22Rv1 (cell line): ENCODE measurements around the gene DNAH3.

Source experiments
- H3K27ac ChIP-seq: fragments of 450-650 bp; 2 replicates; pipeline ENCODE4 v1.5.1; 2017
- ZFX ChIP-seq: fragments of 450-650 bp; IDR thresholded peaks from 2 replicates; pipeline ENCODE4 v1.6.1; 2017; ENCODE audit warnings: antibody characterized with exemption, borderline replicate concordance
- TF ChIP-seq, protein P1 (sequence below): fragments of 450-650 bp; IDR thresholded peaks from 2 replicates; pipeline ENCODE4 v1.5.1; 2017; ENCODE audit warnings: mild to moderate bottlenecking

Gene DNAH3

DNA sequence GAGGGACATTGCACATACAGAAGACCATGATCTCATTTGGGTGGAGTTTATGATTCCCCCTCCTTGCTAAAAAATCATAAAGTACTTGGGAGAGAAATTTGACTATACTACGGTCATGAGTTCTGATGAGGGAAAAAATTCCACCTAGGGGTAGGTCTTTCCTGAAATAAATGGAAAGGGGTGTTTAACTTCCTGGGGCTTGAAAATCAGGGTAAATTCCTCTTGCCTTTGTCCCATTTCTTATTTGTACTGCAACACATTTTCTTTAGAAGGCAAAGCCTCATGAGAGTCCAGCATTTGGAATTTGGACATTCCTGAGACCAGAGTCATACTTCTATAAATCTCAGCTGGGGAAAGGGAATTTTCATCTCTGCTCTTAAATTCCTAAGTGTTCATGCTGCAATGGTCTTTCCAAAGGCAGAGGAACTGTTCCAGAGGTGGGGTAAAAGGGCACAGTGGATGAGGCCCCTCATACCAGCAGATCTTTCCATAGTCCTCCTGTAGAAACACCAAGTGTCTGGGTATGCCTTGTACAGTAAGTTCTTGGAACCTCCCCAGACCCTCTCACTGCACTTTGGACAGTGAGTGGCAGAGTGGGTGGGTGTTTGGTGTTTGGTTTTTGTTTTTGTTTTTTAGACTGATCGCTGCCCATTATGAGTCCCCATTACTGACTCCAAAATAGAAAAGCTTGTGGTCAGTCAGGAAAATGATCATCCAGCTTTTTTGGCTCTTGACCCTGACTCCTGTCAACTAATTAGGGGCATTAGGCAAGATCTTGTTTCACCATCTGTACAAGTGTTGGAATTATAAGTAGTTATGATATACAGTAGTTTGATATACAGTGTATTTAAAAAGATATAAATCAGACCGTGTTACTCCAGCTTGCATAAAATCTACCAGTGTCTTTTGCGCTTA, 244.0 kb downstream of the DNAH3 start:
- no peak overlapping the region for H3K27ac ChIP-seq
- TF ChIP-seq, protein P1, sequence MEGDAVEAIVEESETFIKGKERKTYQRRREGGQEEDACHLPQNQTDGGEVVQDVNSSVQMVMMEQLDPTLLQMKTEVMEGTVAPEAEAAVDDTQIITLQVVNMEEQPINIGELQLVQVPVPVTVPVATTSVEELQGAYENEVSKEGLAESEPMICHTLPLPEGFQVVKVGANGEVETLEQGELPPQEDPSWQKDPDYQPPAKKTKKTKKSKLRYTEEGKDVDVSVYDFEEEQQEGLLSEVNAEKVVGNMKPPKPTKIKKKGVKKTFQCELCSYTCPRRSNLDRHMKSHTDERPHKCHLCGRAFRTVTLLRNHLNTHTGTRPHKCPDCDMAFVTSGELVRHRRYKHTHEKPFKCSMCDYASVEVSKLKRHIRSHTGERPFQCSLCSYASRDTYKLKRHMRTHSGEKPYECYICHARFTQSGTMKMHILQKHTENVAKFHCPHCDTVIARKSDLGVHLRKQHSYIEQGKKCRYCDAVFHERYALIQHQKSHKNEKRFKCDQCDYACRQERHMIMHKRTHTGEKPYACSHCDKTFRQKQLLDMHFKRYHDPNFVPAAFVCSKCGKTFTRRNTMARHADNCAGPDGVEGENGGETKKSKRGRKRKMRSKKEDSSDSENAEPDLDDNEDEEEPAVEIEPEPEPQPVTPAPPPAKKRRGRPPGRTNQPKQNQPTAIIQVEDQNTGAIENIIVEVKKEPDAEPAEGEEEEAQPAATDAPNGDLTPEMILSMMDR, result no peak
- TF ChIP-seq ZFX, result no peak

DNA sequence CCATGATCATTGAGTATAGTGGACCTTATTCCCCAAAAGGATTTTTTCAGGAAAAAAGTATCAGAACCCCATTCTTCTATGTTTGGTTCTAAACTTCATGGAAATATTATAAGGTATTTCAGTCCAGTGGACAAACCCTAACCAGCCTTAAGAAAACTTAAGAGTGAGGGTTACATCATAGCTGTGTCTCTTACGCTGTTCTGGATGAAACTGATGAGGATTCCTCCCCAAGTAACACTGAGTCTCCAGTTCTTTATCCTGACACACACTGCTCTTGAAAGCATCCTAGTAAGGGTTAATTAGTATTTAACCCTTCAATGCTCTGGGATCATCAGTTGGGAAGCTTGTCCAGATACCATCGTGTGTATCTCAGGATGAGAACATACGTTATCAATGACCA, 245.1 kb downstream of the DNAH3 start:
- H3K27ac ChIP-seq, result no peak overlapping the region
- TF ChIP-seq ZFX, result no peak
- TF ChIP-seq, protein P1, result no peak

DNA sequence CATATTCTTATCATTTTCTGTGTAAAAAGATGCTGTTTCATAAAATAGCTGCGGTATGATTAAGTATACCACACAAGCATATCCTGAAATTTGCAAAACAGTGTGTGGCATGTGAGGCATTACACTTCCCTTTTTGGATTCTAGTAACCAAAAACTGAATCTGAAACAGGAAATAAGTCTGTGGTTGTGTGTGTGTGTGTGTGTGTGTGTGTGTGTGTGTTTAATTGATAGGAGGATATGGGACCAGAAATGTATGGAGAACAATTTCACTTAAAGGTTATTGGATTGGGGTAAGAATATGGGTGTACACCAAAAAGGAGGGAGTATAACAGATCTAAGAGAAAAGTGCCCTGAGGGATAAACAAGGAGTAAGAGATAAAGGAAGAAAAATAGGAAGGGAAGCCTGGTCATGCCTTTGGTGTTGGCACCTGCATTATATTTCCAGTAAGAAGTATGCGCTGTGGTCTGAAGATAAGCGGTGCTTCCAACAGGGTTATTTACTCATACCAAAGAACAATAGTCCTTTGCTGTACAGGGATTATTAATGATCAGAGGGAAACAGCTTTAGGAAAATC, 246.1 kb downstream of the DNAH3 start:
- TF ChIP-seq, protein P1, result no peak
- TF ChIP-seq ZFX, result no peak
- no peak overlapping the region for H3K27ac ChIP-seq

GRCh38 chr16:20903899-20904506, 246.6 kb downstream of the DNAH3 start:
- H3K27ac ChIP-seq, result no peak overlapping the region
- TF ChIP-seq, protein P1, result no peak
- TF ChIP-seq ZFX, result no peak

DNA sequence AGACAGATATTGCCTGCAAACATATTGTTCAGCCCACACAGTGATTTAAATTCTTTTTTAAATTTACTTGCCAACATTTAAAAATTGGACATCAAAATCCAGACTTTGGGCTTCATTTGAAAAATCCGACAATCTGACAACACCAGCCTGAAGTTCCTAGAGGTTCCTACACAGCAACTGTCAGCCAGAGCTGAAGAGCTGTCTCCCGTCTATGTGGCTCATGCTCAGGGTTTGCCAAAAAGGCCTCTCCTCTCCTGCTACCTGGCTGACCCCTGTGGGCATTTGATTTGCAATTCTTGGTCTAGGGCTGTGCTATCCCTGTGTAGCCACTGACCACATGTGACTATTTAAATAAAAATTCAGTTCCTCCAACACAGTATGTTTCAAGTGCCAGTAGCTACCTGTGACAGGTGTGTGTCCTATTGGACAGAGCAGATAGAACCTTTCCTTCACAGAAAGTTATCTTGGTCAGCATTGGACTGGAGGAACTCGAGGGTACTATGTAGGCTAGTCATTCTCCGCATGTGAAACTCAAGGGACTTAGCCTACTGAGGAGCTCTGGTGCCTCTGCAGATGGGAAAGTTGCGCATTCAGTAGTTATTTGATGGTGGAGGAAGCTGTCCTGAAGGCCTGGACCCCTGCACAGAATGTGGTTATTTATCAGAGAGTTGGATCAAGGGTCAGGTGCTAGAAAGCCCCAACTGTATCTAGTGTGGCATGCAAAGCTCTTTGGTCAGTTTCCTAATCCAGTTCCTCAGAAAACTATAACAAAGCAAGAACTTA, 247.3 kb downstream of the DNAH3 start:
- TF ChIP-seq, protein P1, result no peak
- TF ChIP-seq ZFX, result no peak
- H3K27ac ChIP-seq, result no peak overlapping the region

DNA sequence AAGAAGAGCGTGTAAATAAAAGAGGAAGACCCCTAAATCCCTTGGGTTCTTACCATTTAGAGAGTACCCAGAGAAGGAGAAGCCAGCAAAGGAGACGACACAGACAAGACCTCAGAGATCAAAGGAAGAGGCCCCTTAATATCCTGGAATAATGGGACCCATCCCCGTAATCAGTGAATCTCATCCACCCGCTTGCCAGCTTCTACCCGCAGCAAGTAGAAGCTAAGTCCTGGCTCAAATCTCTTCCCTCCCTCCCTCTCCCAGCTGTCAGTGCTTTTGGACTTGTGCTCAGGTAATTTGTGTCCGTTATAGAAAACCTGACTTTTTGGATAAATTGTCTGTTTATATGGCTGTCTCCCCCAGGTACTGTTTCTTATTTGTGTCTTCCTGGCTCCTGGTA, 248.2 kb downstream of the DNAH3 start:
- TF ChIP-seq, protein P1, result no peak
- no peak for TF ChIP-seq ZFX

More for the DNA sequence above, 248.2 kb downstream of the DNAH3 start:
- peak overlapping the region; percentile 92 for H3K27ac ChIP-seq
